Muscle of back (tissue), 11 donors: Measurements from ENCODE around the gene KIRREL3. TPM values are rescaled to one million over a fixed set of nuclear protein-coding genes. Genes with fewer than 3 reads are reported as not detected.

Source experiments
- DNase-seq, 3 donors: peaks; one replicate each; pipeline versions ENCODE4 v3.0.0 to v3.0.0-alpha.2; 2013
- polyA plus RNA-seq, 10 donors: library from polyadenylated mRNA; unstranded; fragments of 120-200 nt; gene quantifications; one replicate each; pipeline ENCODE4 v1.2.1, GENCODE V29; 2013; ENCODE audit not compliant: insufficient read length in 10 of 10

KIRREL3 gene
- polyA plus RNA-seq, 10 donors: 0.44 to 2.8 (median 1.2) TPM

DNA sequence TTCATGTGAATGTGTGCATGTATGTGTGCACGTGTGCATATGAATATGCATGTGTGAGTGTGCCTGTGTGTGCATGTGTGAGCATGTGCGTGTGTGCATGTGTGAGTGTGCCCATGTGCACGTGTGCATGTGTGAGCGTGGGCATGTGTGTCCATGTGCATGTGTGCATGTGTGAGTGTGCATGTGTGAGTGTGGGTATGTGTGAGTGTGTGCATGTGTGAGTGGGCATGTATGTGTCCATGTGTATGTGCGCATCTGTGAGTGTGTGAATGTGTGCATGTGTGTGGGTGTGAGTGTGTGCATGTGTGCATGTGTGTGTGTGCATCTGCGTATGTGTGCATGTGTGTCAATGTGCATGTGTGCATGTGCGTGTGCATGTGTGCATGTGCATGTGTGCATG is 550.4 kb downstream of the KIRREL3 start:
- DNase-seq: no peak

DNA sequence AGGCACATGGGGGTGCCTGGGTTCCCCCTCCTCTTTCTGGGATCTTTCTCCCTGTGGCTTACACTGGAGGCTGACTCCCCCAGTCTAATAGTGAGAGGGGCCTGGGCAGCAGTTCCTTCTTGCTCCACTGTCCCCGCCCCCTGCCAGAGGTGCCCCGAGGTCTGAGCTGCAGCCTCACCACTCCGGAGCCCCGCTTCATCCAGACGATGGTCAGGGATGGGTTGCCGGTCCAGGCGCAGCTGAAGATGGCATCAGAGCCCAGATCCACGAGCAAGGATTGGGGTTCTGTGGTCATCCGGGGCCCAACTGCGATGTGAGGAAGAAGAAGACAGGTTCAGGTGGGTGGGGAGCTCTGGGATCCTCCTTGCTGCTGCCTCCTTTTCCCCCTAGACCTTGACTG is 554.0 kb downstream of the KIRREL3 start:
- no peak for DNase-seq

DNA sequence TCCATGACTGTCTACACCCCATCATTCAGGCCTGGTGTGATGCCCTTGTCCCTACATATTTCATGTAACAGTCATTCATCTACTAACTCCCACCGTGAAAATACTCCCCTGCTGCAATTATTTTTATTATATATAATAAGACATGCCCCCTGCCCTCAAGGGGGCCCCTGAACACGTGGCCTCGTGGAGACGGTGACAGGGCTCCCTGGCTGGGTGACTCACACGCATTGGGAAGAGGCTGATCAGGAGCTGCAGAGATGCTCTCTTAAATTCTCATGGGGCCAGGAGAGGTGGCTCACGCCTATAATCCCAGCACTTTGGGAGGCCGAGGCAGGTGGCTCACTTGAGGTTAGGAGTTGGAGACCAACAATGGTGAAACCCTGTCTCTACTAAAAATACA is 556.5 kb downstream of the KIRREL3 start:
- no peak for DNase-seq

DNA sequence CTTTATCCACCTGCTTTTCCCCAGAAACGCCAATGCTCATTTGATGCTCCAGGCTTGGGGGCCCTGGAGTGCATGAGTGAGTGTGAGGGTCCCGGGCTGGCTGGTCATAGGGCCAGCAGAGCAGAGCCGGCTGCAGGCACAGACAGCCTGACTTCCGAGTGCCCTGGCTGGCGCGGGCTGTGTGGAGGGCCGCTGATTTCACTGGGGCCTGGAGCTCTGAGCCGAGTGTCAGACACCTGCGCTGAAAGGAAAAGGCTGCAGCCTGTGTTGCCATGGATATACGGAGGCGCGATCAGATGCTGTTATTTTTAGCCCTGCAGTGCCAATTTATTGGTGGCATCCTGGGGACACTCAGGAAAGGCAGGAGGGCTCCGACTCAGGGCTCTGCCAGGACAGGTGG is 557.5 kb downstream of the KIRREL3 start:
- no peak for DNase-seq

DNA sequence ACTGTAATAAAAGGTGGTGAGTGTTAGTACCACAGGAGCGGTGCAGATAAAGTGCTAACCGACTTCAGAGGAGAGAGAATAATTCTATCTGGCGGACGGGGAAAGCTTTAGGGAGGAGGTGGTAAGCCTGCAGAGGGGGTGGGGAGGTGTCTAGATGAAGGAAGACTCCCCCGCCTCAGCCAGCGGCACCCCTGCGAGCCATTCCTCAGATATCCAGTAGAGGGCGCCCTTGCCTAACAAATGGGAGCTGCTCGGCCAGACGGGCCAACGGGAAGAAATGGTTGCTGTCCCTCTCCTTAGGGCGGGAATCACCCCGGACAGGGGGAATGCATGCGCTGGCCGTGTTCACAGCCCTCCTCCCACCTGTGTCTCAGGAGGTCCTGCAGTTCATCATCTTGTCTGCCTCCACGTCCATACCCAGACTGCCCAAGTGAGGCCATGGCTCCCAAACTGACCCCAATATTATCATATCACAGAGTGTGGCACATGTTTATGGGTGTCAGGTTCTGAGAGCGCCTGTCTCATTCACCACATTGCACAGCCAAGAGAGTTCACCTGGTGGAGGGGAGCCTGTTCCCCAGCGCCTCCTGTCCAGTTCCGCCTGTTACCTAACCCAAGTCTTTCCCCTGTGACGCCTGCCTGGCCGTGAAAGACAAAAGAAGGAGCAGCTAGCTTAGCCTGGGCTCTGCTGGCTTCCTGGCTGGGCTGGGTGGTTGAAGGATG is 559.6 kb downstream of the KIRREL3 start:
- peak; percentile 62 to 87 (median 80) for DNase-seq

DNA sequence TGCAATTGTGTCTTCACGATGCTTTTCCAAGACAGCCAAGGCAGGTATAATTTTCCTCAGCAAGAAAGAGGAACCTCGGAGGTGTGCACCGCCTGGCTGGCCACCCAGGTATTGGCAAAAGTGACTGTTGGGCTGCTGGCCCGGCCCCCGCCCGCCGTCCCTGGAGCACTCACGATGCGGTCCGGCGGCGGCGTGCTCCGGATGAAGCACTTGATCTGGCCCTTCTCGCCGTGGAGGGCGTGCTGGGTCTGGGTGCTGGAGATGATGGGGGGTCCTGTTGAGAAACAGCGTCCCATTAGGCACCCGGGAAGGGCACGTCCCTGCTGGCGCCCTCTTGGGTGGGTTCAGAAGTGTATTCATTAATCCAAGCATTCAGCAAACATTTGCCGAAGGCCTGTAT is 560.3 kb downstream of the KIRREL3 start:
- DNase-seq: no peak

DNA sequence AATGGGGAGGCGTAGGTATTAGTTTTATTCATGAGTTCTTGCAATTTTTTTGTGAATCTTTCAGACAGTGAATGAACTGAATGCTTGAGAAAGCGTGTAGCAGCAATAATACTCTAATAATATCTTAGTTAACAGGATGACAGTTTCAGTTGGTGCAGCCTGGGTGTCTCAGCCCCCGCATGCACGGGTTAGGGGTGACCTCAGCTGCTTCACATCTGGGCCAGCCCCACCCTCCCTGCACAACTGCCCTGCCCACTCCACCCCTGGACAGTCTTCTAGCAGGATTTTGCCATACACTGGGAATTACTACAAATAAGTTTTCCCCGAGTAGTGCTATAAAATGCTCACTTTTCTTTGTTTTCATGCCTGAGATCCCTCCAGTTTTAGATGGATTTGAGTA is 561.9 kb downstream of the KIRREL3 start:
- no peak for DNase-seq

DNA sequence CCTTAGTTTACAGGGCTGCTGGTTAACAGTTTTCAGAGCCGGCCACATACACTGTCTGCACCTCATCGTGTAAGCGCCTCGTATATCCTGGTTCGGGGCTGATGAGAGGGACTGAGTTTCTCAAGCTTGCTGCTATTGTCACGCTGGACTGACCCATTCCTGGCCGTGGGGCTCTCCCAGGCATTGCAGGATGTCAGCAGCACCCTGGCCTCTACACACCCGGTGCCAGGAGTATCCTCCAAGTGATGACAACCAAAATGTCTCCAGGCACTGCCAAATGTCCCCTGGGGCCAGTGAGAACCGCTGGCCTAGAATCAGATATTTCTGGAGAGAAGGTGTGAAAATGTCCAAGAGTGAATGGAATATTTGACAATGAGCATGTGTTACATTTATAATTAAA is 562.3 kb downstream of the KIRREL3 start:
- DNase-seq: no peak

DNA sequence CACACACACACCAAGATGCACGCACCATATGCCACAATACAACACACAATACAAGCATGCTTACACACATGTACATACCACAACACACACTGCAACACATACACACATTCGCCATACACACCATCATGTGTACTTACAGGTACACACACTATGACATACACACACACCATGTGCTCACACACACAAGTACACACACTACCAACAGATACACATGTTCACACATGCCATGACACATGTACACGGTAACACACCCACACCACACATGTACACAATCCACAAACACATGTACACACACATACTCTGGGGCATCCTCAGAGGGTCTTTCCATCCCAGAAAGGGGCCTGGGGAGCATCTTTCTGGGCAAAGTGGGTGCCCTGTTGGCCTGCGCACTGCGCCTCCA is 562.8 kb downstream of the KIRREL3 start:
- DNase-seq: no peak

DNA sequence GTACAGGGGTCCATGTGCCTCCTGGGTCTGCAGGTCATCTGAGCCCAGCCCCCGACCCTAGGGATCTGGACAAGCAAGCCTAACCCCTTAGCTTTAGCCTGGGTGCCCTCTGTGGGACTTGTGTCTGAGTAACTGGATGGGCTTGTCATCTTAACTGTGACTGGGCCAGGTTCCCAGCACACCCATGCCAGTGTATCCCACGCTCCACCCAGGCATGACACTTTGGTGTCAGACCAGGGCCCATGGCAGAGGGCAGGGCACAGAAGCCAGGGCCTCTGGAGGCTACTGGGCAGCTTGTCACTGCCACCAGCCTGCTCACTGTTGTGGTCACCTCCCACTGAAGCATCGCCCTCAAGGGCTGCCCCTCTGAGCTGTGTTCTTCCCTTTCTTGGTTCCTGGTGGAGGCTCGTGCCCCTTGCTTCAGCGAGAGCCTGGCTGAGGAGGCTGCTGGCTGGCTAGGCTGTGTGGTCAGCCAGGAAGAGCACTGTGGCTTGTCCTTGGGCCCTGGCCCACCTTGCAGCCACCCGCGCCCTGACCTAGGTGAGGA is 564.3 kb downstream of the KIRREL3 start:
- DNase-seq: no peak

DNA sequence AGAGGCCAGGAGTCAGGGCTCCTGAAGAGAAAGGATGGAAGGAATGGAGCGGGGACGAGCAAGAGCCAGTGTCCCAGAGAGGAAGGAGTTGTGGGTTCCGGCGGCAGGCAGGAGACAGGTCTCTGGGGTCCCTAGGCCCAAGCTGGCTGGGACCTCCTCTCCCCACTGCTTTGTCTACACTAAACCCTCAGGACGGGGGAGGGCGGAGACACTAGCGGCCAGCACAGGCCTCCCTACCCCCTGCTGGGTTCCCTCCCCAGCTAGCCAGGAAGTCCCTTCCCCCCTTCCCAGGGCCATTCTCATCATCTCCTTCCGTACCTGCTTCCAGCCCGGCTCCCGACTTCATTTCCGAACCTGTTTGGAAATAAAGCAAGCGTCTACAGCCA is 565.6 kb downstream of the KIRREL3 start:
- DNase-seq: no peak

DNA sequence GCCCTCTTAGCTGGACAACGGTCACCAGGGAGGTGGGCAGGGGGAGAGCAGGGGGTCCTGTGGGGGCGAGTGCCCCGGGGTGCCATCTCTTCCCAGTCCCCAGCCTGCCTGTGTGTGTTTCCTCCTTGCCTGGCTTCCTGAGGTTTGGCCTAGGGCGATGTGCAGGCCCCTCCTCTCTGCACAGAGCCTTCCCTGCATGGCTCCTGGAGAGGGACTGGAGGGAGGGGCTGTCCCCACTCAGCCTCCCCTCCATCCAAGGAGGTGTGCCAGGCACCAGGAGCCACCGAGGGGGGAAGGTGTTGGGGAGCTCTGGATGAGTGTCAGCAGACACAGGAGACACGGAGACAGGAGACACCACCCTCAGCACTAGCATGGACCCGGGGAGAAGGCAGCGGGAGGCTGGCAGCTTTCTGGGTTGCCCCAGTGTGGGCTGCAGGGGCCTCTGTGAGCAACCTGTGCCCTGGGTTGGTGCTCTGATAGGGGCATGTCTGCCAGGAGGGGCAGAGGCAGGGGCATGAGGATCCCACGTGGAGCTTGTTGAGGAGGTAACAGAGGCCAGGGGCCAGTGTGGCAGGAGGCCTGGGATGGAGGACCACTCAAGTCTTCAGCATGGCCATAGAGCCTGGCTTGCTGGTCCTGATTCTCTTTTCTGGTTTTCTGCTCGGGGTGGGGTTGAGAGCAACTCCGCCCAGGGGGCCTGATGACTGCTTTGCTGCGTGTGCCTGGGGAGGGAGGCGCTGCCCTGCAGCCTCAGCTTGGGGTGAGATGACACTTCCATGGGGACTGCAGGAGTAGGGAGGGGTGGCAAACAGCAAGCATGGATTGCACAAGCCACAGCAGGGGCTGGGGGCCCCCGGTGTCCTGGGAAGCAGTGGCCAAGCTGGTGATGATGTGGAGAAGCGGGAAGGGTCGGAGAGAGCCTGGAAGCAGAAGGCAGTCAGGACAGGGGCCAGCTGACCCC is 566.3 kb downstream of the KIRREL3 start:
- DNase-seq: no peak

DNA sequence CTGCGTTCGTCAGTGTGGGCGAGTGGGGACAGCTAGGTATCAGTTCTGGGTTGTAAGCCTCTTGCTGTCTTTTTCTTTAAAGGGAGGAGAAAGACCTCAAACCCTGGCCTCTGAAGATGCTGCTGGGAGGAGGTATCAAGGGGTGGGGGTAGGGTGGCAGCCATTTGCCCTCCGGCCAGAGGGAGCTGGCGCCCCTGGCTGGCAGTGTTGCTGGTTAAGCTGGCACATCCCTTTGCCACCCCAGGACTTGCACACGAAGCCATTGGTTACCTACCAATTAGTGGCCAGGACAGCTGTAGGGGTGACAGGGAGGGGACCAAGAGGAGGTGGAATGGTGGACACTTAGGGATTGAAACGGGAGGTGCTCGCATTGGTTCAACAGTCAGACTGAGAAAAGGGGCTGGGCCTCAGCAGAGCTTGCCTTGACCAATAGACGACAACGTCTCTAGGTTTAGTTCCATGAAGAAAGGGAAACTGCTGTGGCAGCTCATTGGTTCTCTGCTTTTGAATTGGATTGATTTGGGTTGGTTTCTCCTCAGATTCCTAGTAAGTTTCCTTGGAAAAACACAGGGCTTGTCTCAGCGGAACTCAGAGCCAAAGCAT is 567.2 kb downstream of the KIRREL3 start:
- DNase-seq: no peak

DNA sequence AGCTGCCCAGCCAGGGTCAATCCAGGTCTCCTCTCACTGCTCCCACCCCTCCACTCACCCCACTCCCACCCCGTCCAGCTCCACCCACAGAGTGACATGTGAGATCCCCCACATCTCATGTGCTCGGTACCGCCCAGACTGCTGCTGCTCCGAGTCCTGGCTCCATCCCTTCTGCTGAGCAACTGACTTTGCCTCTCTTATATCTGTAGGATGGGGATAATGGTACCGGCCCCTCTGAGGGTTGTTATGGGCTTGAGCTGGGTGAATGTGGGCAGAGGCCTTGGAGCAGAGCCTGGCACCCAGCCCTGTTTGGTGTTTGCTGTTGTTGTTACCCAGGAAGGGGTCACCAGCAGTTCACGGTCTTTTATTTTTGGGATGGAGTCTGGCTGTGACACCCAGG is 568.0 kb downstream of the KIRREL3 start:
- no peak for DNase-seq

DNA sequence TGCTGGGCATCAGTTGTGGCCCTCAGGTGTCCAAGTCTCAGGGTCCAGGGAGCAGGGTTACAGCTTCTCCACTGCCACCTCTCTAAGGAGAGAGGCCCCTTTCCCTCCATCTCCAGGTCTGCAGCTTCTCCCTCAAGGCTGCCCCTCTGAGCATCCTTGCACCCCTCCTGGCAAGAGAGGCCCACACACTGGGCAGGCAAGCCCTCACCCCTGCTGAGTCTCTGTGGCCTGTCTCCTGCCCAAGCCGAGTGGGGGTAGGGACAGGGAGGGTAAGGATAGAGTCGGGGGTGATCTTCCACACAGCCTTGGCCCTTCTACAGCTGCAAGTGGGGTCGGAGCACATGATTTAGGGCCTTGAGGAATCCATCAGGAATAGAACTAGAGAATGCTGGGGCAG is 568.5 kb downstream of the KIRREL3 start:
- DNase-seq: no peak

DNA sequence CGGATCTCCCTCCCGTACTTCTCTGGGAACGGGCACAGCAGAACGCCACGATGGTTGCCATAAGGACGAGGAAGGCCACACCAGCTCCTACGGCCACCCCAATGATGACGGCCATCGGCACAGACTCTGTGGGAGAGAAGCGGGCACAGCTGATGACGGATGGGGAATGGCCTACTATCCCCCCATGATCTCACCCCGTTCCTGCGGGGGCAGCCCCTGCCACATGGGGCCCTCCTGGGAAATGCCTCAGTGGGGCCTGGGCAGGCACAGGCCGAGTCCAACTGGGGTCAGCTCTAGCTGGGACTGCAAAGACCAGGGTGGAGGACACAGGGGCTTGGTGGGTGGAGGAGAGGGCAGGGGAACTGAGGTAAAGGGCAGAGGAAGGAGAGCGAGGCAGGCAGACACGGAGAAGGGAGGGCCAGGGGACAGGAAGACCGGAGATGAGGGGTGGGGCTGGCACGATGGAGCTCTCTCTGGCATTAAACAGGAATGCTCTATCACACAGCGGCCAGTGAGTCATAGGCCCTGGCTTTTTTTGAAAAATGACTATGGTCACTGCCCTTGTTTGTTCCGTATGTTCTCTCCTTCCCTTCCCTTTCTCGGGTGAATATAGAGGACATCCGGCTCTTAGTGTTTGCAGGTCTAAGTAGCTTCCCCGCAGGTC is 569.0 kb downstream of the KIRREL3 start:
- DNase-seq: no peak

DNA sequence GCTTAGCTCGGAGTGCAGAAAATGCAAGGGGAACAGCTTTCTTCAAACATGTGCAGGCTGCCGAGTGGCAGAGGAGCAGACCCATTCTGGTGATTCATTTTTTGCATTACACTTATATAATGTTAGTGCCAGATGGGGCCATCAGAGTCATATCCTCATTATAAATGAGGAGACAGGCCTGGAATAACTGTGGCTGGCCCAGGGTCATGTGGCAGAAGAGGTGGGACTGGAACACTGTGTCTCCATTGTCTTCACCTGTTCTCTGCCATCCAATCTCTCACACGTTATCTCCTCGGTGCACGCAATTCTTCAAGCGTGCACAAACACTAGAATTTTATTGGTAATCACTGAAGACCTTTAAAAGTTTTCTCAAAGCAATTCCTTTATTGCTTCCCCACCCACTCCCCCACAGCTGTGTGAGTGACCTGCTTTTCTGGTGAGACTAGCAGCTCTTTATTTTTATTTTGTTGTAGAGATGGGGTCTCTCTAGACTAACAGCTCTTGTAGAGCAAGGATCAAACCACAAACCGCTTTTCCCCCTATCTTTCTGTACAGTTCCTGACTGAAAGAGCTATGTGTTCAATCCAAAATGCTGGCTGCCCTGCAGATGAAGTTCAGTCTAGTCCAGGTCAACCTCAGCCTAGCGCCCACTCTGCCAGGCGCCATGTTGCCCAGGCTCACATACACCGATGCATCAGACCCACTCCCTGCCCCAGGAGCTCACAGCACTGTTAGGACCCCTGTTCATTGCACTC is 569.8 kb downstream of the KIRREL3 start:
- DNase-seq: no peak

DNA sequence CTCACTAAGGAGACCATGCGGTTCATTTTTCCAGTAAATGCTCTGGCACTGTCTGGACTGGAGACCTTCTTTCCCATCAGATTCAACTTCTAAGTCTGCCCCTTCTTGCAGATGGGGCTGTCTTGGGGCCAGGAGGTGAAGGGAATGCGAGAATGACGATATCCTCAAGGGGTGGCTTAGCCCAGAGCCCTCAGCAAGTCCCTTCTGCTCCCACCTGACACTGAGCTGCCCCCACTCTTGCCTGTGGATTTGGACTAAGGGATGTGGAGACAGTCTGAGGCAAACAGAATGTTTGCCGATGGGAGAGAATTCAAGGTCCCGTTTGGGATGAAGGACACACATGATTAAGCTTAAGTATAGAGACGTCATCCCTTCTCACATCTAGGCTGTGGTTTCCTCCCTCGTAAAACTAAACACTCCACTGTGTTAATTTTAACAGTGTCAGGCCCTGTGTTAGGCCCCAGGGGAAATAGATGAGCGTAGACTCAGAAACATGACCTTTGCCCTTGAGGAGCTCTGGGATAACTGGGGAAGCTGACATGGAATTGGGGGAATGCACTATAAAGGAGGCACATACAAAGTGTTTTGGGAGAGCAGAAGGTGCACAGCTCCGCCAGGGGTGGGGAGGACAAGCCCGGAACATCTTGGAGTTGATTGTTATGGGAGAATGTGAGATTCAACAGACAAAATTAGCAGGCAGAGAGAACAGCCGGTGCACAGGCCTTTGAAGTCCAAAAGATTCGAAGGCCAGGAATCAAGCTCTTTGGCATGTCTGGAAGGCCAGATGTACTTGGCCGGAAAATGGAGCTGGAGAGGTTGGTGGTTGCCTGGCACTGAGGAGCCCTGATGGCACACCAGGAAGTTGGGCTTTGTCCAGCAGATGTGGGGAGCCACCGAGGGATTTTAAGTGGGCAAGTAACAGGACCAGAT is 573.5 kb downstream of the KIRREL3 start:
- no peak for DNase-seq

DNA sequence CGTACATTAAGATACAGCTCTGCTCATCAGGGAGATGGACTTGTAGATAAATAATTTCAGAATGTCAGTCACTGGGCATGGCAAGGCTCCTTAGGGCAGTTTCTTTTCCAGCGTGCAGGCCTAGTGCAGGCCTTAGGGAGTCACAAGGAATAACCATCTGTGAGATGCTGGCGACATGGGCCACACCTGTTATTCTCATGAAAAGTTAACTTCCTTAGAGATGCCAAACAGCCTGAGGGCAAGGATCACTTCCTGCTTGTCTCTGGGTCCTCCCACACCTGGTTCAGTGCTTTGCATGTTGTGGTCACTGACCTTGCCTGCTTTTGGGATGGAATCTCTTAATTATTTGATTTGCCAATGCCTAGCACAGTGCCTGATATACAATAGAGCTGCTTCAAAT is 574.5 kb downstream of the KIRREL3 start:
- no peak for DNase-seq

DNA sequence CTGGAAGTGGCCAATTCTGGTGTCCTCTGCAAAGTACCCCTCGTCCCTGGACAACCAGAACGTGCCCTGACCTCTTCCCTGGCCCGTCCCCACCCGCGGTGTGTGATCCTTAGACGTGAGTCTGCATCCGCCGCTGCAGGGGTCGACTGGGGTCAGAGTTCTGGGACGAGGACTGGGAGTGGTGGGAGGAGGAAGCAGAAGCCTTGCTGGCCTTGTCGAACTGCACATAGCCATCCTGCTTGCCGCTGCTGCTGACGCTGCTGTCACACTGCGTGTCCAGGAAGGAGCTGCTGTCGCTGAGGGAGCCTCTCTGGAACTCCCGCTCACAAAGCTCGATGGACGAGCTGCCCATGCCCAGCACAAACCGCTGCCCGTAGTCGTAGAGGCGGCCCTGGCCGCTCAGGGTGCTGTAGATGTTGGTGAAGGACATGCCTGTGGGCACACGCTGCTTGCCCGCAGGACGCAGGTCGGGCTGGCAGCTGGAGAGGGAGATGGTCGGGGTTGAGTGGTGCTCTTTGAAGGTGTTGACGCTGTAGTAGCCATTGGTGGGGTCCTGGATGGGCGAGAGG is 576.0 kb downstream of the KIRREL3 start:
- no peak for DNase-seq
